Esophagus mucosa (tissue), 1 donor: ENCODE measurements around the gene COA6. TPM values are rescaled to one million over a fixed set of nuclear protein-coding genes. Genes with fewer than 3 reads are reported as not detected.

Source experiments
- ATAC-seq: fragments of 200-7000 bp; cut with Tn5 transposase; one replicate; pipeline ENCODE4 v1.9.1; 2020
- total RNA-seq: library from RNA; stranded (reverse); gene quantifications from one replicate; pipeline ENCODE4 v1.2.4, GENCODE V29; 2023
- donor health status: DM: yes; HTN: yes; CAD: no.

COA6 gene
- total RNA-seq, 1 donor from 2014 or later: 33.2 TPM

GRCh38 chr1:234413485-234413884 lies 40.2 kb downstream of the COA6 start:
- no peak for ATAC-seq

DNA sequence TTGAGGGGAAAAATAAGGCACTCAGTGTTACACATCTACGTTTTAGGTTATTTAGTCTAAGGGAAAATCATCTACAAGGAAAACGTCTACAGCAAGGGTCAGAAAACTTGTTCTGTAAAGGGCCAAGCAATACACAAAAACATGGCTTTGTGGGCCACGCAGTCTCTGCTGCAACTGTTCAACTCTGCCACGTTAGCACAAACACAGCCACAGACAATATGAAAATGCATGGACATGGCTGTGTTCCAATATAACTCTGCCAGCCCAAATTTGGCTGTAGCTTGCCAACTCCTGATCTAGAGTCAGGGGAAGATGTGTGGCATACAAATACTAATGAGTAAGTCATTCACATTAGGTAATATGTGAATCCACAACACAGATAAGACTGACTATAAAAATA lies 40.7 kb downstream of the COA6 start:
- no peak for ATAC-seq

DNA sequence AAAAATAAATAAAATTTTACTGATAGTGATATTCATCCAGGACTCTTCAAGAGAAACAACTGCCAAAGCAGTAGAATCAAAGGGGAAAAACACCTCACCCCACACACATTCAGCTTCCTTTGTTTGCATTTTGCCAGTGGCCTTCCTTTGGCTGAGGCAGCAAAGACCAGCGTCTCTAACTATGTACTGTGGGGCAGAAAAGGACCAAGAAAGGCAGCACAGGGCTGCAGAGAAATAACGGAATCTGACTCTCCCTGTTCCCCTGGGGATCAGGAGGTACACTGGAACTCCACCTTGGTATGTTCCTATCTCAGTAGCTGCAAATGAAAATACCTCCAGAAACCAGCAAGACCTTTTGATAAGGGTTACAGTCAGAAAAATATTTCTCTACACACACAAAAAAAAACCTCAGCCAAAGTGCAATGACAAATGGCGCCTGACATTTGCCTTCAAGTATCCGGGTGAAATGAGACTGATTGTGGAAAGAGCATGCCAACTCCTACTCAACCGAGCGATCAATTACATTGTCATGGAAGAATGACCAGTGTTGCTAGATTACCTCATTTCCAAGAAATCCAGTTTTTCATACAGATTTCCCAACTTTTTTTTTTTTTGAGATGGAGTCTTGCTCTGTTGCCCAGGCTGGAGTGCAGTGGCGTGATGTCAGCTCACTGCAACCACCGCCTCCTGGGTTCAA lies 54.8 kb downstream of the COA6 start:
- ATAC-seq: no peak

GRCh38 chr1:234429434-234429806 lies 56.2 kb downstream of the COA6 start:
- ATAC-seq: no peak

- ATAC-seq: no peak
These were observed 57.4 kb downstream of the COA6 start for GRCh38 chr1:234430691-234431090.

DNA sequence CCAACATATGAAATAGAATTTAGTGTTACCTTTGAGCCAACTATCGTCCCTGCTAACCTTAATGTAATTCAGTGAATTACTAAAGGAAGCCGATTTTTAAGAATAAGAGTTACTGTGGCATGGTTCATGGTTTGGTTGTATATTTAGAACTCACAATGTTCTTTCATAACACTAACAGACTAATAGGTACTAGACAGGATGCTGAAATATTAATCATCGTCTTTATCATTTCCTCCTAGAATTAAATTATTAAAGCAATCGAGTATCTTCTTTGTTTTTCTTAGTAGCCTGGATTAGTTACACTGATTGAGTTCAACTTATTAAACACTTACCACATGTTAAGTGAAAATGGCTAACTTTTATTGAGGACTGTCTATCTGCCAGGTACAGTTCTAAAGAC lies 58.0 kb downstream of the COA6 start:
- no peak for ATAC-seq

- peak; percentile 85 for ATAC-seq
These were observed 60.5 kb downstream of the COA6 start for GRCh38 chr1:234433563-234434285.

Other genes starting within 250 kb of the COA6 start
- gene TARBP1, start 105.7 kb downstream of the COA6 start, total RNA-seq: 21.0 TPM
- 78.2 TPM for gene IRF2BP2, start 236.7 kb downstream of the COA6 start, total RNA-seq